Neural cell (in vitro differentiated cells): ENCODE measurements around the gene C2orf49. TPM values are rescaled to one million over a fixed set of nuclear protein-coding genes. Genes with fewer than 3 reads are reported as not detected.

Experiments
- H2AFZ ChIP-seq: fragments of 200-600, 300-800 bp; sonication (generic), shearing (Covaris generic); 2 replicates; pipeline ENCODE4 v1.6.0; 2014; ENCODE audit warnings: low read depth, mild to moderate bottlenecking, antibody characterized with exemption, low read length, moderate library complexity
- H3F3A ChIP-seq: fragments of 200-600 bp; shearing (Covaris generic); 2 replicates; pipeline ENCODE4 v1.6.1; 2016; ENCODE audit warnings: mild to moderate bottlenecking, moderate library complexity, mixed read lengths, antibody characterized with exemption, low read length; ENCODE audit not compliant: insufficient read depth, poor library complexity, severe bottlenecking
- H3K27ac ChIP-seq: fragments of 200-600, 300-800 bp; sonication (generic), shearing (Covaris generic); 2 replicates; pipeline ENCODE4 v1.5.1; 2014; ENCODE audit warnings: mild to moderate bottlenecking, low read length, moderate library complexity
- H3K27me3 ChIP-seq: fragments of 300-800, 200-600 bp; sonication (generic), shearing (Covaris generic); 2 replicates; pipeline ENCODE4 v1.6.0; 2014; ENCODE audit warnings: mild to moderate bottlenecking, low read depth, low read length, moderate library complexity; ENCODE audit not compliant: insufficient read depth
- H3K36me3 ChIP-seq: fragments of 300-800, 200-600 bp; sonication (generic), shearing (Covaris generic); 2 replicates; pipeline ENCODE4 v1.5.1; 2014; ENCODE audit warnings: mild to moderate bottlenecking, antibody characterized with exemption, low read length, moderate library complexity; ENCODE audit not compliant: insufficient read depth
- H3K4me2 ChIP-seq: fragments of 300-800, 200-600 bp; sonication (generic), shearing (Covaris generic); 2 replicates; pipeline ENCODE4 v1.6.0; 2014; ENCODE audit warnings: mild to moderate bottlenecking, low read length
- H3K4me3 ChIP-seq: fragments of 300-800, 200-600 bp; sonication (generic), shearing (Covaris generic); 2 replicates; pipeline ENCODE4 v1.5.1; 2014; ENCODE audit warnings: mild to moderate bottlenecking, low read length, moderate library complexity
- H3K79me2 ChIP-seq: fragments of 200-600 bp; shearing (Covaris generic); replicated peaks from 2 replicates; pipeline ENCODE4 v1.6.0; 2014; ENCODE audit warnings: mild to moderate bottlenecking, low read length, moderate library complexity; ENCODE audit not compliant: insufficient read depth
- H3K9ac ChIP-seq: fragments of 300-800, 200-600 bp; sonication (generic), shearing (Covaris generic); 2 replicates; pipeline ENCODE4 v1.6.1; 2016; ENCODE audit warnings: mild to moderate bottlenecking, low read length, mixed read lengths
- H3K9me2 ChIP-seq: fragments of 200-600 bp; shearing (Covaris generic); 2 replicates; pipeline ENCODE4 v1.6.1; 2016; ENCODE audit warnings: mild to moderate bottlenecking, low read length, mixed read lengths; ENCODE audit not compliant: insufficient read depth
- H3K9me3 ChIP-seq: fragments of 200-600, 300-800 bp; sonication (generic), shearing (Covaris generic); 2 replicates; pipeline ENCODE4 v1.6.1; 2016; ENCODE audit warnings: mild to moderate bottlenecking, mixed run types, low read length, moderate library complexity, mixed read lengths
- H4K20me1 ChIP-seq: fragments of 200-600 bp; shearing (Covaris generic); 2 replicates; pipeline ENCODE4 v1.6.1; 2016; ENCODE audit warnings: mild to moderate bottlenecking, mixed run types; ENCODE audit not compliant: insufficient read depth
- CTCF ChIP-seq: fragments of 450-650 bp; IDR thresholded peaks from 2 replicates; pipeline ENCODE4 v1.5.1; 2014; ENCODE audit warnings: antibody characterized with exemption, mild to moderate bottlenecking, moderate library complexity; ENCODE audit not compliant: poor library complexity, severe bottlenecking
- EP300 ChIP-seq: fragments of 450-650 bp; conservative IDR thresholded peaks from 2 replicates; pipeline ENCODE4 v1.6.1; 2014; ENCODE audit warnings: antibody characterized with exemption, mild to moderate bottlenecking, moderate library complexity; ENCODE audit not compliant: poor library complexity, severe bottlenecking
- EZH2 ChIP-seq: fragments of 200-600, 300-800 bp; shearing (Covaris generic), sonication (generic); IDR thresholded peaks from 2 replicates; pipeline ENCODE4 v1.6.1; 2014; ENCODE audit warnings: antibody characterized with exemption, low read length, borderline replicate concordance, mild to moderate bottlenecking; ENCODE audit not compliant: insufficient read depth, poor library complexity, severe bottlenecking
- MXI1 ChIP-seq: fragments of 450-650 bp; conservative IDR thresholded peaks from 2 replicates; pipeline ENCODE4 v1.6.1; 2014; ENCODE audit warnings: antibody characterized with exemption, mild to moderate bottlenecking; ENCODE audit not compliant: poor library complexity, severe bottlenecking
- POLR2AphosphoS5 ChIP-seq: IDR thresholded peaks from 2 replicates; pipeline ENCODE4 v1.6.1; 2012
- RAD21 ChIP-seq: fragments of 450-650 bp; conservative IDR thresholded peaks from 2 replicates; pipeline ENCODE4 v1.6.1; 2014; ENCODE audit warnings: antibody characterized with exemption, mild to moderate bottlenecking, moderate library complexity
- REST ChIP-seq: IDR thresholded peaks from 2 replicates; pipeline ENCODE4 v1.6.1; 2012; ENCODE audit warnings: borderline replicate concordance
- SMC3 ChIP-seq: fragments of 450-650 bp; conservative IDR thresholded peaks from 2 replicates; pipeline ENCODE4 v1.6.1; 2014; ENCODE audit warnings: antibody characterized with exemption, mild to moderate bottlenecking, moderate library complexity; ENCODE audit not compliant: poor library complexity
- TAF1 ChIP-seq: IDR thresholded peaks from 2 replicates; pipeline ENCODE4 v1.6.1; 2012; ENCODE audit warnings: low read depth
- polyA plus RNA-seq: library from polyadenylated mRNA; depleted of rRNA; stranded (reverse); fragments of >200 nt; gene quantifications from 2 replicates; pipeline ENCODE4 v1.2.3, GENCODE V29; 2014

C2orf49 gene
- polyA plus RNA-seq, 1 donor from 2014 or later: 35.6 TPM

DNA sequence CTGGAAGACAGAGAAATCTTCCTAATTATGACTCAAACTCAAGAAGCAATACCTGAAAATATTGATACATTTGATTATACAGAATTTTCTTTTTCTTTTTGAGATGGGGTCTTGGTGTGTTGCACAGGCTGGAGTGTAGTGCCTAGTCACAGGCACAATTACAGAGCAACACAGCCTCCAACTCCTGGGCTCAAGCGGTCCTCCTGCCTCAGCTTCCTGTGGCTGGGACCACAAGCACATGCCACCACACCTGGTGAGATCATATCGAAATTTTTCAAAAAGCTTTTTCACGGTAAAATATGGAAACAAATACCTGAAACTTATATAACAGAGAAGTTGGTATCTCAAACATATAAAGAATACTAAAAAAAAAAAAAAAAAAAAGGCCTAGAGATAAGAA, 35.7 kb upstream of the C2orf49 start:
- peaks cover 15% of the 10 kb centered on the region for H3K36me3 ChIP-seq
- TF ChIP-seq POLR2AphosphoS5: no peak
- TF ChIP-seq EZH2: no peak
- no peak for TF ChIP-seq TAF1
- no peak for TF ChIP-seq RAD21
- no peak for TF ChIP-seq CTCF
- TF ChIP-seq MXI1: no peak
- TF ChIP-seq SMC3: no peak
- TF ChIP-seq EP300: no peak
- TF ChIP-seq REST: no peak
- H3F3A ChIP-seq: no peaks in the 10 kb centered on the region
- H4K20me1 ChIP-seq: no peaks in the 10 kb centered on the region
- H3K4me3 ChIP-seq: no peak overlapping the region
- peaks cover 4% of the 10 kb centered on the region for H3K79me2 ChIP-seq
- H3K27ac ChIP-seq: no peak overlapping the region
- H3K9ac ChIP-seq: no peak overlapping the region
- no peaks in the 10 kb centered on the region for H3K9me3 ChIP-seq
- H3K4me2 ChIP-seq: no peak overlapping the region
- H2AFZ ChIP-seq: no peak overlapping the region
- H3K27me3 ChIP-seq: no peaks in the 10 kb centered on the region
- H3K9me2 ChIP-seq: no peaks in the 10 kb centered on the region

- Histone ChIP-seq H3K9ac (no peak overlapping the region), H3K79me2 (peaks cover 11% of the 10 kb centered on the region), H3K36me3 (no peaks in the 10 kb centered on the region), H3K4me2 (no peak overlapping the region), H4K20me1 (no peaks in the 10 kb centered on the region), H3K4me3 (no peak overlapping the region), H3K27me3 (no peaks in the 10 kb centered on the region), H3F3A (no peaks in the 10 kb centered on the region), H2AFZ (no peak overlapping the region), H3K27ac (no peak overlapping the region), H3K9me3 (no peaks in the 10 kb centered on the region), H3K9me2 (no peaks in the 10 kb centered on the region)
- no peak for TF ChIP-seq RAD21
- TF ChIP-seq EP300: no peak
- no peak for TF ChIP-seq TAF1
- TF ChIP-seq REST: no peak
- no peak for TF ChIP-seq MXI1
- no peak for TF ChIP-seq CTCF
- no peak for TF ChIP-seq SMC3
- no peak for TF ChIP-seq POLR2AphosphoS5
- TF ChIP-seq EZH2: no peak
Measured at GRCh38 chr2:105307146-105307545, 30.2 kb upstream of the C2orf49 start.
